ENCODE measurements around the gene CXCL13.
A peak's percentile ranks its signal among the peaks of the same experiment; 100 is the strongest.
"Not testable (repeated sequence)": the region's sequence is repeated elsewhere in the genome, so short reads cannot be mapped to it uniquely, and the experiment has no call there.

The CXCL13 gene, protein sequence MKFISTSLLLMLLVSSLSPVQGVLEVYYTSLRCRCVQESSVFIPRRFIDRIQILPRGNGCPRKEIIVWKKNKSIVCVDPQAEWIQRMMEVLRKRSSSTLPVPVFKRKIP

DNA sequence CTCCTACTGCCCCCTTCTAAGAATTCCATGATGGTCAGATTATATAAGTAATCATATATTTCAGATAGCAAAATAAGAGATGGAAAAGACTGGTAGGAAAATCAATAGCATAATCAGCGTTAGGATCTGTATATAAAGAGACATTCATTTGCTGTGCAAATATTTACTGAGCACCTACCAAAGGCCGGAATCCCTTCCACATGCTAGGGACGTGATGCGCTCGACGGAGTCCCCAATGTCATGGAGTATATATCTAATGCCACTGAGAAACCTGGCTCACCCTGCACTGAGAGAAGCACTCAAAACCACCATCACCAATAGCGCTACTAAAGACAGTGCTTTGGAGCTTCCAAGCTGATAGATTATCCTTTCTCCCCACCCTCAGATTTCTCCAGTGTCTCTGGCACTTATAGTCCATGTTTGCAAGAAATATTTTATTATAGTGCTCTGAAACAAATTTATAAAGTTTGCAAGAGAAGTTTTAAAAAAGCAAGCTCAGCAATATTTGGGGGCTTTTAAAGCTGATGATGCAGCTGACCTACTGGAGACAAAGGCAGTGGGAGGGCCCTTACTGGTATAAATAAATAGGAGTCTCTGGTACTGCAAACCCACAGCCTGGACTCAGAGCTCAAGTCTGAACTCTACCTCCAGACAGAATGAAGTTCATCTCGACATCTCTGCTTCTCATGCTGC lies at the start of gene CXCL13:
Gene CXCL13 (plus strand): TSS at position 611 of the 693 bp plus-strand sequence. CDS start 46 bp downstream, at position 657.
- DNase-seq (ENCODE audit: low spot score): no peak

DNA sequence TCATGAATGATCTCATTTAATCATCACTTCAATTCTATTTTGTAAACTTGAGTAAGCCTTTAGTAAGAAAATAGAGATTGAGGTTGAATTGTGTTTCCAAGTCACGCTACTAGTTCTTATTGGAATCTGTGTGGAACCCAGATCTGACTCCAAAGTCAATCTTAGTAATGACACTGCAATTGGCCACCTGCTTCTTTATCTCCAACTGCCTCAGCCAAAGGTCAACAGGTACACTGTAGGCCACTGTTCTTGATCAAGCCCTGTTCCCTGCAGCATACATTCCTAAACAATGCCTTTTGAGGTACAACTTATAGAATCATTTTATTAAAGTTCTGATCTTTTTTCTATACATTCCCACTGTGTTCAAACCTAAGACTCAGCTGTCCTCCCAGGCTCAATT lies 45.5 kb upstream of the CXCL13 start:
- no peak for DNase-seq (ENCODE audit: low spot score)

DNA sequence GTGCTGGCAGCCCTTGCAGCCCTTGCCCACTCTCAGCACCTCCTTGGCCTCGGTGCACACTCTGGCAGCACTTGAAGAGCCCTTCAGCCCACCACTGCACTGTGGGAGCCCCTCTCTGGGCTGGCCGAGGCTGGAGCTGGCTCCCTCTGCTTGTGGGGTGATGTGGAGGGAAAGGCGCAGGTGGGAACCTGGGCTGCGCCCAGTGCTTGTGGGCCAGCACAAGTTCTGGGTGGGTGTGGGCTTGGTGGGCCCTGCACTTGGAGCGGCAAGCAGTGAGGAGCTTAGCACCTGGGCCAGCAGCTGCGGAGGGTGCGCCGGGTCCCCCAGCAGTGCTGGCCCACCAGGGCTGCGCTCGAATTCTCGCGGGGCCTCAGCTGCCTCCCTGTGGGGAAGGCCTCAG lies 43.9 kb upstream of the CXCL13 start:
- not testable (repeated sequence) for DNase-seq (ENCODE audit: low spot score)

DNA sequence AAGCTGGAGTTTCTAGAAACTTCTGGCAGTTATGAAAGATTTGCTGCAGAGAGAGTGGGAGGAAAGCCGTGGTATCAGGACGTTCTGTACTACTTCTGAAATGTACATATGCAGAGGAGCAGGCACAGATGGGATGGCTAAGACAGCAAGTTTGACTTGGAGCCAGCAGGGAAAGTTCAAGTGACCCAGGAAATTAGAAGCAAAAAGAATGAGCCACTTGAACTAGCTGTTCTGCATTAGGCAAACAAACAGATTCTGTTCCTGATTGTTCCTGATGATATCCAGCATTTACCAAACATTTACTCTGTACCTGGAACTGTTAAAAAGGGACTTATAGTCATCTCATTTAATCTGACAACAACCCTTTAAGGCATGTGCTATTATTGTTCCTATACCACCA lies 41.4 kb upstream of the CXCL13 start:
- DNase-seq (ENCODE audit: low spot score): no peak

DNA sequence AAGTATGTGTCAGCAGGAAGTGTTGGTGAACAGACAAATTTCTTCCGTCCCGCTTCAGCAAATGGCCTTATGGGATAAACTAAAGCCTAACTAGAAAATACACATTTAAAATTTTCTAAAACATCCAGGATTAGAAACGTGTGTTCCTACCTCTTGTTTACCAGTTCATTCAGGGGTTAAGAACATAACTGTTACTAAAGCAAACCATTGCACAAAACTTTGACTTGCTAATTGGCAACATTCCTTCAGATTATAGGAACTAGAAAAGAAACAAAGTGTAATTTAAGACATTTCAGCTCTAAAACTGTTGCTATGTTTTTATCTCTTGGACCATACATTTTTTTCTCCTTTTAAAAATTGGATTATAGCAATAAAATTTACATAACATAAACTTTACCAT lies 39.5 kb upstream of the CXCL13 start:
- no peak for DNase-seq (ENCODE audit: low spot score)

DNA sequence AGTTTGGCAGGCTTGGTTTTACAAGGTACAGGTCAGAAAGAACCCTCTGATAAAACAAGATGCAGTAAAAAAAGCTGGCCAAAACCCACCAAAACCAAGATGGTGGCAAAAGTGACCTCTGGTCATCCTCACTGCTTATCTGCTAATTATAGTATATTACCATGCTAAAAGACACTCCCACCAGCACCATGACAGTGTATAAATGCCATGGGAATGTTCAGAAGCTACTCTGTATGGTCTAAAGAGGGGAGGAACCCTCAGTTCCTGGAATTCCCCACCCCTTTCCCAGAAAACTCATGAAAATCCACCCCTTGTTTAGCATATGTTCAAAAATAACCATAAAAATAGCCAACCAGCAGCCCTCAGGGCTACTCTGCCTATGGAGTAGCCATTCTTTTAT lies 38.1 kb upstream of the CXCL13 start:
- no peak for DNase-seq (ENCODE audit: low spot score)

DNA sequence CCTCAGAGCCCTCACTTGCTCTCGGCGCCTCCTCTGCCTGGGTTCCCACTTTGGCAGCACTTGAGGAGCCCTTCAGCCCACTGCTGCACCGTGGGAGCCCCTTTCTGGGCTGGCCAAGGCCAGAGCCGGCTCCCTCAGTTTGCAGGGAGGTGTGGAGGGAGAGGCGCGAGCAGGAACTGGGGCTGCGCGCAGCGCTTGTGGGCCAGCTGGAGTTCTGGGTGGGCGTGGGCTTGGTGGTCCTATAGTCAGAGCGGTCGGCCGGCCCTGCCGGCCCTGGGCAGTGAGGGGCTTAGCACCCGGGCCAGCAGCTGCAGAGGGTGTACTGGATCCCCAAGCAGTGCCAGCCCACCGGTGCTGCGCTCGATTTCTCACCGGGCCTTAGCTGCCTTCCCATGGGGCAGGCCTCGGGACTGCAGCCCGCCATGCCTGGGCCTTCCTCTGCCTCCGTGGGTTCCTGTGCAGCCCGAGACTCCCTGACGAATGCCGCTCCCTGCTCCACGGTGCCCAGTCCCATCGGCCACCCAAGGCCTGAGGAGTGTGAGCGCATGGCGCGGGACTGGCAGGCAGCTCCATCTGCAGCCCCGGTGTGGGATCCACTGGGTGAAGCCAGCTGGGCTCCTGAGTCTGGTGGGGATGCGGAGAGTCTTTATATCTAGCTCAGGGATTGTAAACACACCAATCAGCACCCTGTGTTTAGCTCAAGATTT lies 35.0 kb upstream of the CXCL13 start:
- not testable (repeated sequence) for DNase-seq (ENCODE audit: low spot score)

DNA sequence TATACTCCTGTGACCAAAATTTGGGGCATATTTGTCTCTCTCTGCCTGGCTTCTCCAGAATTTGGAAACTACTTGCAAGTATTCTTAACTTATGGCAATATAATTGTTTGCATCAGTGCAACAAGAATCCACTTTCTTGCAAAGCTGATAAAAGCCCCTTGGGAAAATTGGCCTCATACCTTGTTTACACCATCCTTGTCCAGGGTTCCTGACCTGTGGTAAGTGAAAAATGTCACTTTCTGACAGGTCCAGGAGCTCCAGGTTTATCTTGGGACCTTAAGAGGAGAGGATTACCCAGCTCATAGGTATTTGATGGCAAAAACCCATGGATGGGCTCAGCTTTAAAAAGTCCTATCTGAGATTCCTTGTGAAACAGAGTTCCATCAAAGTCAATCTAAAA lies 29.3 kb upstream of the CXCL13 start:
- DNase-seq (ENCODE audit: low spot score): no peak

DNA sequence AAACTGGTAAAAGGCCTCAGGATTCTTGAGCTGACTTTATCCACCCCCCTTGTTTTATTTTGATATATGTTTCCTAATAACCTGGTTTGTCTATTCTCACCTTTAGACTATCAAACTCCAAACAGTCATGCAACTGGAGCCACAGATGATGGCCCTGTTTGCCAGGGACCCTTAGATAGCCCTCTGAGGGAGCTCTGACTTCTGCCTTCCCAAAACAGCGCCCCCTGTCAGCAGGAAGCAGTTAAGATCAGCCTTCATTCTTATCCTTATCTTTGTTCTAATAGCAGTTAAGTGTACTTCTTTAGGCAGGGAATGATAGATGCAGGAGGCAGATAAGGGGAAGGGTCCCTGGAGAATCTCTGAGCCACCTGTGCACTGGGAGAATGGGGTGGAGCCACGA lies 27.5 kb upstream of the CXCL13 start:
- no peak for DNase-seq (ENCODE audit: low spot score)

DNA sequence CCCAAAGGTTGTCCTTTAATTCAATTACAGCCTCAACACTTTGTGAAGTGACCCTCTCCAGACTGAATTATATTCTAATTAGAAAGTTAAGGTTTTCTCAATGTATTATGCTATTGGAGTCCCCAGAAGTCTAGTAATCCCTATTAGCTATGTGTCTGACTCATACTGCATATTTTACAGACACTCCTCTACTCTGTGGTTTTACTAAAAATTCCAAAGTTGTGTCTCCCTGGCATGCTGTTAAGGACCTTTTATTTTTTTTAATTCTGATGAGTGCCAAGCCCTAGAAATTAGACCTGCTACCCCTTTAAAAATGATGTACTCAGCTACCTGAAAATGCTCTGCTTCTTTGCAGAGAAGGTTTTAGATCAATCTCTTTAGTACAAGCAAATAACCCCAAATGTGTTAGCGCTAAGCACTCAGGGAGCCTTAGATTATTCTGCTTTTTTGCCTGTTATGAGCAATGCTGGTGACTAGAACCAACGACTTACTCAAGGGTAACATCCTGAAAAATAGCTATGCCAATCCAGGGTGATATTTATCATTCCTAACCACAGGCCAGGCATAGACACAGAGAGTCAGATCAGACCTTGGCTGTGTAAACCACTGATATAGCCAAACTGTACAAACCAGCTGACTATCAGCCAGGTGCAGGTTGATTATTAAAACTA lies 26.1 kb upstream of the CXCL13 start:
- DNase-seq (ENCODE audit: low spot score): no peak

DNA sequence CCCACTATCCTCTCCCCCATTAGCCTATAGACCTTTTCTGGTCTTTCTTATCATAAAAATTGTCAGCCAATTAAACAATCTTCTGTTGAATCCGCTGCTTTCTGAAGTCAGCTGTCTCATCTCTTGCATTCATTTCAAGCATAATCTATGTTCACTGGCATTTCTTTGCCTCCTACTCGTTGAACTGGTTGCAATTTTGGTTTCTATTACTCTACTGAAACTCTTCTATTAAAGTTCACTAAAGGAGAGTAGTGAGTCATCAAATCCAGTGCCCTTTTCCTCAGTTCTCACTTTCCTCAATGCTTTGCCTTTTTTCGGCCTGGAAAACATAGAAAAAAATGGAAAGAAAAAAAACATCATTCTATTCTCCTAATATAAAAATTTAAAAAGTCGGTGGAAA lies 23.9 kb upstream of the CXCL13 start:
- no peak for DNase-seq (ENCODE audit: low spot score)

DNA sequence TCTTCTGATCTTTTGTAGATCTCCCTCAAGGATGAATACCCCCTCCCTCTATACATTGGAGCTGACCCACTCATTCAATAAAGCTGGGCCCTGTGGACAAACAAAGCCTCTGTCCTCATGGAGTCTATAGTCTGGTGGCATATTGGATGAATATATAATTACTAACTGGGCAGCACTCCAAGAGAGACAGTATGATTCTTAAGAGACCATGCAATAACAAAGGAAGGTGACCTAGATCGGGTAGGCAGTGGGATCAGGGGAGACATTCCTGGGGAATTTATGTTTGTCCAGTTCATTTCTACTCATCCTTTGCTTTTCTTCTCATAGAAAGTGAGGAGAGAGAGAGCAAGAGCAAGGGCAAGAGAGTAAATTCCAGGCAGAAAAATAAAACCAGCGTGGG lies 23.5 kb upstream of the CXCL13 start:
- DNase-seq (ENCODE audit: low spot score): no peak

DNA sequence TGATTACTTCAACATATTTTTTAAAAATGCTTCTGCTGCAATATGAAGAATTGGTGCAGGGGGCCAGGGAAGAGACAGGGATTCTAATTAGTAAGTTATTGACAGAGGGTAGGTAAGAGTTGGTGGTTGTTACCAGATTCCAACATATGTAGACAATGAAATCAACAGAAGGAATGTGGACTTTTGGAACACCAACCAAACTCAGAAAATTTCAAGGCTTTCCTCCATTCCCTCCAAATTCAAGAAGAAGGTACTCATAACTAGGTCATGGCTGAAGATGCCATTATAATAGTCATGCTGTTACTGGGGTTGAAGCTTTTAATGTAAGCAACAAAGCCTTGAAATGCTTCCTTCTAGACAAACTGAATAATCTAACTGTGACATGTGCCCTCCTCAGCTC lies 22.9 kb upstream of the CXCL13 start:
- no peak for DNase-seq (ENCODE audit: low spot score)

DNA sequence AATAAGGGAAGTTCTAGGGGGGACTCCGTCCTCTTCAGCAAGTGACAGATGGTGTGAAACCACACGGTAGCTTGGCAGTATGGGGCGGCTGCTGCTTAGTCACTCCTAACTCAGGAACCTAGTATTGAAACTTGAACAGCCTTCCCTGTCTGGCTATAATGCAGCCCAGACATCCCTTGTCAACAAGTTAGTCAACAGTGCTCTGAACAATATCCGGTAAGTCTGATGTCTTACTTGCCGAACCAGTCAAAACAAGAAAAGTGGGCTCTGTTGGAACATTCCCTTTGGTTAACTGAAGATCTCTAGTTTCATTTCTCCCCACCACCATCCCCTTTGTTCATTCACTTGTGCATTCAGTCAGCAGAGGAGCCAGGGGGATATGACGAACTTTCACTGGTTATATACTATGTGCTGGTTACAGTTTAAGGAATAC lies 18.7 kb upstream of the CXCL13 start:
- DNase-seq (ENCODE audit: low spot score): peak; percentile 20

DNA sequence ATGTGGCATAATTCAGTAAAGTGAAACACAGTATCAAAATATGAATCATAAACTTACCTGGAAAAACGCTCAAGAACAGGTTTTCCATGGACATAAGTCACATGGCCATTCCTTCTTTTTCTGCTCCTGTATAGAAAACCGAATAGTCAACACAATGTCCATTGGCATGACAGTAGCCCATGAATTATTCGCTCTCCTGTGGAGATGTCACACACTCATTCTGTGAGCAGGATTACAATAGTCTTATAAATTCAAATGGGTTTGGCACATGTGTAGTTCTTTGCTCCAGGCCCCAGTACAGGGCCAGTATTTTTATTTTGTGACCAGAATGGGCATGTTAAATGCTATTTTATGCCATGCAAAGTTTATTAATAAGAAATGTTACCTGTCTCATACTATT lies 15.1 kb upstream of the CXCL13 start:
- DNase-seq (ENCODE audit: low spot score): no peak

DNA sequence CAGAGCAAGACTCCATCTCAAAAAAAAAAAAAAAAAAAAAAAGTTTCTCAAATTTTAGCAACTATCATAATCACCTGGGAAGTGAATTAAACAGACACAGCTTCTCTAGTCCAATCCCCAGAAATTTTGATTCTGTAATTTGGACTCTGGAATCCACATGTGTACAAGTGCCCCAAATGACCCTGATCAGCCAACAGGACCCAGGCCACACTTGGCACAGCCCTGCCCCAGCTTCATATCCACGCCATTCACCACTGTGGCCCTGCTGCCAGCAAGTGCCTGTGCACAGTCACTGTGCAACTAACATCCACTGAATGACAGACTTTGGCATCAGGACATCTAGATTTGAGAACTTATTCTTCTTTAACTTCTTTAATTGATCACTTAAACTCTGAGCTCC lies 14.1 kb upstream of the CXCL13 start:
- no peak for DNase-seq (ENCODE audit: low spot score)

DNA sequence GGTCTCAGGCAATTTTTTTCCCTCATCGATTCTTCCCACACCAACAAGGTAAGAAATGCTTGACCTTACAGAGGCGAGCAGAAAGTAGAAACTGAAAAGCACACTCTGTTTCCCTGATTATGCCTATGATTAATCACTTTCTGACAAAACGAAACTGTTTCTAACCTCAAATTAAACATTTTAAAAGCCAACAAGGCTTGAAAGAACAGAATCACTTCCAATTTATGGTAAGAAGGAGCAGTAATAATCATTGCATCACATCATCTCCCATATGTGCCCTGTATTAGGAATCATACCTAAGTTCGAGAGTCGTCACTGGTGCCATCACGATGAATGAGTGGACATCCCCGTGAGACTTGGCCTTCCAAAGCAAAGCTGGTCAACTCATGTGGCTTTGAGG lies 12.5 kb upstream of the CXCL13 start:
- no peak for DNase-seq (ENCODE audit: low spot score)

DNA sequence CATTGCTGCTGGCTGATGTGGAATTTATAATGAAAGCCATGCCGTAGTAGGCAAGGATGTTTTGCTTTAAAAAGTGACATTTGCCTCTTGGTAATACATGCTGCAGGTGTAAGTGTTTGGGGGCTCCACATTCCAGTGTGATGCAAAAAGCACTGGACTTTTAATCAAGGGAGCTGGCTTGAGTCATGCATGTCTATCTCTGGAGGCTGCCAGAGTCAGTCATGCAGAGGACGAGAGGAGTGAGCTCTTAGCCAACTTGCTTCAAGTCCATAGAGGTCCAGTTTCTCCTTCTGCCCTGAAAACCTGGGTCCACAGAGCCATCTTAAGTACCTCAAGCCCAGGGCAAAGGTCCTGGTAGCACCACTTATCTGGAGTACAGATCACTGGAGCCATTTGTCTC lies 11.6 kb upstream of the CXCL13 start:
- no peak for DNase-seq (ENCODE audit: low spot score)

DNA sequence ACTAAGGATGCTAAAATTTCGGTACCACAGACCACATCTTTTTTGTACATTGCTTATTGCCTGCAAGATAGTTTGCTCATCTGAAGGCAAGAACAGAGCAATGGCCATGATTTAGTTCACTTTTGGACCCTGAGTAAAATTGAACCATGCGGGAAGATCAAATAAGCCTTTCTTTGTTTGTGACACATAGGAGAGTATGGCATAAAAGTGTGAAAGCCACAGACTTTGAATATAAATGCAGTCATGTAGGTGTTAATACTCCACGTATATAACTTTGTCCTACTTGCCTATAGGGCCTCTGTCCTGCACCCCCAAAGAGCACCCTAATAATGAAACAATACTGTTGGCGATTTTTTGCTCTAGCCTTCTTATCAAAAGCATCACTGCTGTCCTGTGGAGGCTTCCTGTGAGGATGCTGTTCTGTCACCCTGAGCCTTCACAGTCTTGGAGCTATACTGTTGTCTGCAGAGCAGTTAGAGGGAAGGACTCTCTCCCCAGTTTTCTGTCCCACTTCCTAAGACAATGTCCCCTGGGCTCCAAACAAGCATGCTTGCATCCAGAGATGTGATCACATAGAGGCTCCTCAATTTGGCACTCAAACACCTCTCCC lies 10.2 kb upstream of the CXCL13 start:
- DNase-seq (ENCODE audit: low spot score): no peak

DNA sequence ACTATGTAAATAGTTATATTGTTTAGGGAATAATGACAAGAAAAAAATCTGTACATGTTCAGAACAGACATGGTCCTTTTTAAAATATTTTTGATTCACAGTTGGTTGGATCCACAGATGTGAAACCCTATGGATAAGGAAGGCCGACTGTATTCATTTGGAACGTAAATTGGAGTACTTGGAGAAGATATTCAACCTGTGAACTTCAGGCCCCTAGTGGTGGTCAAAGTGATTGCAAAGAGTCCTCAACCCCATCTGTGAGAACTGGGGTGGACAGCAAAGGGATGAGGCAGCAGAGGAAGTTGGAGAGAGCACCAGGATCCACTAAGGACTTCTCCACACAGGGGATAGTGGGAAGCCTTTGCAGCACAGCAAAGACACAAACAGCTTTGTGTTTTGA lies 6.2 kb upstream of the CXCL13 start:
- DNase-seq (ENCODE audit: low spot score): no peak

DNA sequence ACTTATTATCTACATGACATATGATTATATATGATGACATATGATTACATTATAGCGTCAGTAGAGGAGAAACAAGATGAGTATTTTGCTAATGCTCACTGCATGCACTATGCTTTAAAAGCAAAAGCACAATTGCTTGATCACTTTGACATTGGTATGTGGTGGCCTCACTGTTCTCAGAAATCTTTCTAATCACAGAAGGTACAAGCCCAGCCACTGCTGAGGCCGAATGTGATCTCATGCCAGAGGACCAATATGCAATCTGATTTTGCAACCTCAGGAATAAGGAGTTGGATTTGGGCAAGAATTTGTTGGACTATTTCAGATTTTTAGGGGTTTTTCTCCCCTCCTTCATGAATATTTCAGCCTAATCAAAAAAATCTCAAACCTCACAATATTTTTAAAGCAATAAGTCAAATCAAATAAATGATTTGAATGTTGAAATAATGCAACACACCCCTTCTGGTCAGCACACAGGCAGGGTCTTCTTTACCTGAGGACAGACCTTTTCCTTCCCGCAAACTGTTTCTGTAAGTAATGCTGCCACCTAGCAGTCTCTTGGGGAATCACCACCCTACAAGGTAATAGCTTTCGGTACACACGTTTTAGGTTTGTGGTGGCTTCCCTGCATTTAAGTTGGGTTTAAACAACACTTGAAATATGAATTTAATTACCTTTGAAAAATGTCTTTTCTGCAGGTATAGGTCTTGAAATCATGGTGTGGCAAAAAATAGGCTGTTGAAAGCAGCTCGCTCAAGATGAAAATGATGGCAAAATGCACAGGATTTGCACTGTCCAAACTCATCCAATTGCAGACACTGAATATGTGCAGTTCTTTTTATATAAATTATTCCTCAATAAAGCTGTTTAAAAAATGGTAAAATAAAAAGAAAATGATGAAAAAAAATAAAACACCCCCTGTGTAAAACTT lies 4.8 kb upstream of the CXCL13 start:
- DNase-seq (ENCODE audit: low spot score): peak; percentile 30

All from CD4-positive, alpha-beta T cell treated with Interleukin-6 at 100 ng/mL for 8 hours (primary cell).